ENCODE measurements around the gene HPCA. TPM values are rescaled to one million over a fixed set of nuclear protein-coding genes. Genes with fewer than 3 reads are reported as not detected.

Gene HPCA
- total RNA-seq, 1 donor from 2014 or later = not detected

DNA sequence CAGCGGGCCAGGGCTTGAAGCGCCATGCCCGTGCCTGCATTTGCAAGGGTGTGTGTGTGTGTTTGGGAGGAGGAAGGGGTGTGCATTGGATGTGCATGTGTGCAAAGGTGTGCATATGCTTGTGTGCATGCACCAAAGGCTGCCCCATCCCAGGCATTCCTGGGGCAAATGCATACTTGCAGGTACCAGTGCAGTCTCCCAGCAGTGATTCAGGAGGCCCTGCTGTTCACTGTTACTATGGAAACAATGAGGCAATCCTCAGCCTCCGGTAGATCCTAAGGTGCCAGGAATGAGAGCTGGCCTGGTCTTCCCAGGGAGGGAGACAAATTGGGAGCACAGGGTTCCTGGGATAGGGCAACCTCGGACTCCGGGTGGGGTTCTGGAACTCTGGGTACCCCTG, 8.1 kb upstream of the HPCA start:
- Histone ChIP-seq H3K9me3 (replicated peaks) (no peaks in the 10 kb centered on the region), H3K36me3 (no peaks in the 10 kb centered on the region), H3K4me1 (peaks cover 51% of the 10 kb centered on the region), H3K27ac (replicated peaks) (peak overlapping the region; percentile 54), H3K4me3 (no peak overlapping the region), H3K27me3 (ENCODE audit: low read depth) (peaks cover 6% of the 10 kb centered on the region)
- TF ChIP-seq CTCF (IDR thresholded peaks at IDR 0.05; ENCODE audit: borderline replicate concordance) = no peak
- intact Hi-C loops (cut with micrococcal nuclease) = no loop called here
- DNase-seq = no peak

- Histone ChIP-seq H3K27ac (replicated peaks) (no peak overlapping the region), H3K9me3 (replicated peaks) (no peaks in the 10 kb centered on the region), H3K4me1 (peaks cover 51% of the 10 kb centered on the region), H3K36me3 (no peaks in the 10 kb centered on the region), H3K4me3 (no peak overlapping the region), H3K27me3 (ENCODE audit: low read depth) (peaks cover 8% of the 10 kb centered on the region)
- intact Hi-C loops (cut with micrococcal nuclease) = no loop called here
- no peak for TF ChIP-seq CTCF (IDR thresholded peaks at IDR 0.05; ENCODE audit: borderline replicate concordance)
- DNase-seq = no peak
Observed at GRCh38 chr1:32878637-32879041, 7.7 kb upstream of the HPCA start.

DNA sequence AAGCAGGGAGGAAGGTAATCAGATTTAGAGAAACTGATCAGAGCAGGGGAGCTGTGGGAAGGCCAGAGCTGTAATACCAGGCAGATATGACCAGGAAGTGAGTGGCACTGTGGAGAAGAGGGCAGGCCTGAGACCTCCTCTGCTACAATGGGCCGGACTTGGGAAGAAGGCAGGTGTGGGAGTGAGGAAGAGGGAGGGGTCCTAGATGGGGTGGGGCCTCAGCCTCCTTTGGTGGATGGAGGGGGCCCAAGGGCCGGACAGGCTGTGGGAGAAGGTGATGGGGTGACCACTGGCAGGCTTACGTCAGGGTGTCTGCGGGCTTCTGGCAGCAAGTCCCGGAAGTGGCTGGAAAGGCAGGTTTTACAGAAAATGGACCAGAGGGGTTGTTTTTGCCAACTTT, 5.0 kb upstream of the HPCA start:
- Histone ChIP-seq H3K4me3 (no peak overlapping the region), H3K9me3 (replicated peaks) (no peaks in the 10 kb centered on the region), H3K27ac (replicated peaks) (peak overlapping the region; percentile 78), H3K27me3 (ENCODE audit: low read depth) (peaks cover 35% of the 10 kb centered on the region), H3K4me1 (peaks cover 56% of the 10 kb centered on the region), H3K36me3 (no peaks in the 10 kb centered on the region)
- DNase-seq = no peak
- intact Hi-C loops (cut with micrococcal nuclease) = no loop called here
- no peak for TF ChIP-seq CTCF (IDR thresholded peaks at IDR 0.05; ENCODE audit: borderline replicate concordance)

DNA sequence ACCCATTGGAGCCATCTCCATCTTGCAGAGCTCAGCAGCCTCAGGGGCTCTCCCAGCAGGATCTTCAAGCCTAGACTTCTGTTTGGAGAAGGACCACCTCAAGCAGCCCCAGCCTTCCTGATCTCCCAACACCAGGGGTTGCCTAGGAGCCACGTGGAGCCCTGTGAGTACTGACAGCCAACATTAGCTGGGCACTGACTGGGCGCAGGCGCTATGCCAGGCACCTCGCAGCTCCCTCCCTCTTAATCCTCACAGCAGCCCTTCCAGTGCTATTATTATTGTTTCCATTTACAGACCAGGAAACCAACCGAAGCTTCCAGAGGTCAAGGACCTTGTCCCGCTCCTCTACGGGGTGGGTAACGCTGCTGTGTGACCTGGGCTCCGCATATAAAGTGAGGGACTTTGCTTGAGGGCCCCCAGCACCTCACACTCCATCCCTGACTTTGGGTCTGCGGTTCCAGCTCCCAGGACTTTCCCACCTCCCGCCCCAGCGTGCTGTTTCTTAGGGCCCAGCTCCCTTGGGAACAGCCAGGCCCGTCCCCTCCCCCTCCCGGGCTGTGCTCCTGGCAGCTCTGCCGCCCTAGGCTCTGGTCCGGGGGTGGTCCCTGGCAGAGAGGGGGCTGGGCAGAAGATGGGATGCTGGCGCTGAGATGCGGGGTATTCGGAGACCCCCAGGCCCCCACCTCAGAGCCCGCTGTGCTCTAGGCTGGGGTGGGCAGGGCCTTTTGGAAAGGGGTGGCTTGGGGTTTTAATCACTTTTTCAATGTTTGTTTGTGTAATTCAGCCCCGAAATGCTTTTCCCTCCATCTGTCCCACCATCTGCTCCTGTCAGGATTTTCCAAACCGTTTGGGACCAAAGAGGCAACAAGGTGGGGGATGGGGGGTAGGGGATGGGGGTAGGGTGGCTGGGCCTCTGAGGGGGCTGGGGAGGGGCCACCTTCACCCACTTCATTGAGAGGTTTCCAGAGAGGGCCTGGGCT, 4.1 kb upstream of the HPCA start:
- no peaks in the 10 kb centered on the region for H3K36me3 ChIP-seq
- peaks cover 53% of the 10 kb centered on the region for H3K4me1 ChIP-seq
- H3K27ac ChIP-seq (replicated peaks) = peak overlapping the region; percentile 78
- TF ChIP-seq CTCF (IDR thresholded peaks at IDR 0.05; ENCODE audit: borderline replicate concordance) = no peak
- no peaks in the 10 kb centered on the region for H3K9me3 ChIP-seq (replicated peaks)
- intact Hi-C loops (cut with micrococcal nuclease) = no loop called here
- H3K4me3 ChIP-seq = peak overlapping the region; percentile 33
- peak; percentile 69 for DNase-seq
- peaks cover 37% of the 10 kb centered on the region for H3K27me3 ChIP-seq (ENCODE audit: low read depth)

DNA sequence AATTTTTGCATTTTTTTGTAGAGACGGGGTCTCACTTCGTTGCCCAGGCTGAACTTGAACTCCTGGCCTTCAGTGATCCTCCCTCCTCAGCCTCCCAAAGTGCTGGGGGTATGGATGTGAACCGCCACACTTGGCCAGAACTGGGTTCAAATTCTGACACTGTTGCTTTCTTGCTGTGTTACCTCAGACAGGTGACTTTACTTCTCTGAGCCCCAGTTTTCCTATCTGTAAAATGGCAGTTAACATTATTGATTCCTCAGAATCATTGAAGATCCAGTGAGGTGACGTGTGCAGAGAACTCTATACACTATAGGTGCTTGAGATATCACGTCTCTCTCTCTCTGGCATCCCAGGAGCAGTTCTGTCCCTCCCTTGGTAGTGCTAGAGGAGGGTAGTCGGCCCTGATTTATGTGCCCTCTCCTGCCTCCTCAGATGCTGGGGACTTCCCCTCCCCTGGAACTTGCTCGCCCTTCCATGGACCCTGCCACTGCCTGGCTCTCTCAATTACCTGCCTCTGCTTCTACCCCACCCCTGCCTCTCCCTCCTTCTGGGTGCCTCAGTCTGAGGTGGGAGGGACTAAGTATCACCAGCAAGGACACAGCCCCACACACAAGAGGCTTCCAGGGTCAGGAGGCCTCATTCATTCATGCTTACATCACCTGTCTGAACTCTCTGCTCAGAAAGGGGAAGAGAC, 2.8 kb upstream of the HPCA start:
- intact Hi-C loops (cut with micrococcal nuclease) = no loop called here
- Histone ChIP-seq H3K27me3 (ENCODE audit: low read depth) (peaks cover 51% of the 10 kb centered on the region), H3K9me3 (replicated peaks) (no peaks in the 10 kb centered on the region), H3K4me1 (peaks cover 40% of the 10 kb centered on the region), H3K4me3 (no peak overlapping the region), H3K27ac (replicated peaks) (no peak overlapping the region), H3K36me3 (no peaks in the 10 kb centered on the region)
- DNase-seq = no peak
- TF ChIP-seq CTCF (IDR thresholded peaks at IDR 0.05; ENCODE audit: borderline replicate concordance) = no peak
